RWPE2 (cell line): Measurements from ENCODE around the gene PSENEN.

ENCODE experiments used
- ATAC-seq: fragments of 200-7000 bp; cut with Tn5 transposase; 3 replicates; pipeline ENCODE4 v1.9.1; 2021; ENCODE audit warnings: low read depth
- DNase-seq: peaks from one replicate; pipeline ENCODE4 v3.0.0-alpha.2; 2020; ENCODE audit warnings: low spot score
- H3K27ac ChIP-seq: fragments of 450-650 bp; 2 replicates; pipeline ENCODE4 v1.5.1; 2017; ENCODE audit warnings: mild to moderate bottlenecking; ENCODE audit not compliant: poor library complexity, severe bottlenecking
- H3K27me3 ChIP-seq: fragments of 250-450 bp; sonication (Bioruptor Pico); 2 replicates; pipeline ENCODE4 v1.5.1; 2021; ENCODE audit warnings: mild to moderate bottlenecking, moderate library complexity; ENCODE audit not compliant: insufficient read depth, poor library complexity, severe bottlenecking
- H3K36me3 ChIP-seq: fragments of 250-450 bp; sonication (Bioruptor Pico); 2 replicates; pipeline ENCODE4 v1.5.1; 2020; ENCODE audit warnings: low read depth, mild to moderate bottlenecking, moderate library complexity
- H3K4me1 ChIP-seq: fragments of 250-450 bp; sonication (Bioruptor Pico); 2 replicates; pipeline ENCODE4 v1.5.1; 2021; ENCODE audit warnings: mild to moderate bottlenecking, moderate library complexity; ENCODE audit not compliant: insufficient read depth, poor library complexity, severe bottlenecking
- H3K4me3 ChIP-seq: fragments of 250-450 bp; sonication (Bioruptor Pico); 2 replicates; pipeline ENCODE4 v1.5.1; 2021; ENCODE audit warnings: mild to moderate bottlenecking, moderate library complexity; ENCODE audit not compliant: severe bottlenecking
- H3K9me3 ChIP-seq: fragments of 250-450 bp; sonication (Bioruptor Pico); 2 replicates; pipeline ENCODE4 v1.5.1; 2021; ENCODE audit warnings: mild to moderate bottlenecking, moderate library complexity; ENCODE audit not compliant: severe bottlenecking
- CTCF ChIP-seq: fragments of 450-650 bp; IDR thresholded peaks from one replicate; pipeline ENCODE4 v1.5.1; 2017; ENCODE audit warnings: mild to moderate bottlenecking, moderate library complexity; ENCODE audit not compliant: poor library complexity, severe bottlenecking

Gene PSENEN

GRCh38 chr19:35733180-35734125 lies 12.0 kb upstream of the PSENEN start:
- DNase-seq, result no peak
- Histone ChIP-seq H3K27ac (no peak overlapping the region), H3K9me3 (no peaks in the 10 kb centered on the region), H3K4me3 (no peak overlapping the region), H3K36me3 (peaks cover 88% of the 10 kb centered on the region), H3K4me1 (no peaks in the 10 kb centered on the region), H3K27me3 (no peaks in the 10 kb centered on the region)
- TF ChIP-seq CTCF, result no peak
- no peak for ATAC-seq

GRCh38 chr19:35734273-35734672 lies 11.2 kb upstream of the PSENEN start:
- TF ChIP-seq CTCF, result no peak
- no peaks in the 10 kb centered on the region for H3K9me3 ChIP-seq
- DNase-seq, result no peak
- no peak overlapping the region for H3K27ac ChIP-seq
- ATAC-seq, result no peak
- H3K4me1 ChIP-seq, result no peaks in the 10 kb centered on the region
- H3K4me3 ChIP-seq, result no peak overlapping the region
- peaks cover 86% of the 10 kb centered on the region for H3K36me3 ChIP-seq
- no peaks in the 10 kb centered on the region for H3K27me3 ChIP-seq

- TF ChIP-seq CTCF, result no peak
- no peak for ATAC-seq
- Histone ChIP-seq H3K27ac (no peak overlapping the region), H3K27me3 (no peaks in the 10 kb centered on the region), H3K9me3 (no peaks in the 10 kb centered on the region), H3K36me3 (peaks cover 80% of the 10 kb centered on the region), H3K4me3 (no peak overlapping the region), H3K4me1 (no peaks in the 10 kb centered on the region)
- DNase-seq, result no peak
Observed at GRCh38 chr19:35734889-35735288, 10.6 kb upstream of the PSENEN start.

- no peak for TF ChIP-seq CTCF
- no peaks in the 10 kb centered on the region for H3K4me1 ChIP-seq
- no peaks in the 10 kb centered on the region for H3K27me3 ChIP-seq
- H3K27ac ChIP-seq, result no peak overlapping the region
- peaks cover 56% of the 10 kb centered on the region for H3K36me3 ChIP-seq
- ATAC-seq (no peak), DNase-seq (no peak)
- H3K9me3 ChIP-seq, result no peaks in the 10 kb centered on the region
- H3K4me3 ChIP-seq, result no peak overlapping the region
Observed at GRCh38 chr19:35736913-35737886, 8.3 kb upstream of the PSENEN start.
